SU-DHL-6 (cell line): ENCODE results near the gene DPCD.

Experiments
- EZH2phosphoT487 ChIP-seq: fragments of 200-600 bp; sonication (generic), shearing (Covaris generic); conservative IDR thresholded peaks from 2 replicates; pipeline ENCODE4 v1.6.1; 2018; ENCODE audit warnings: mild to moderate bottlenecking, antibody characterized with exemption, low read length, moderate library complexity, mixed read lengths
- TF ChIP-seq, protein P1 (sequence below): fragments of 200-600 bp; sonication (generic); IDR thresholded peaks from one replicate; pipeline ENCODE4 v1.5.1; 2017; ENCODE audit warnings: antibody characterized with exemption, mild to moderate bottlenecking, low read length, moderate library complexity; ENCODE audit not compliant: insufficient read depth, poor library complexity, severe bottlenecking

DNA sequence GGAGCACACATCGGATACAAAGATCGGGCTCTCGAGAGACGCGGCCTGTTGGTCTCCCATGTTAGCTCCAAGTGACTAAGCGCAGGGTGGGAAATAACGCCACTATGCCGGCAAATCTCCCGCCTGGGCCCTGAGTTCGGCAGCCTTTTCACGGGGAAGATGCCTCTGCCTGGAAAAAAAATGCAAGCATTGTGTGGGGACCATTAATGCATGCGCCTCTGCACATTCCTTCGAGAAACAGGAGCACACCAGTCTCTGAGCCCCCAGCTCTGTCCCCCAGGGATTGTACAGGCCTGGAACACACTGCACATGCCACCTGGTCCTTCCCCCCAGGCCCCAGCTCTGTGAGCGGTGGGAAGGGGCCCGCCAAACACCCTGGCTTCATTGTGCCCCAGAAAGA is 62.7 kb downstream of the DPCD start:
- TF ChIP-seq, protein P1, sequence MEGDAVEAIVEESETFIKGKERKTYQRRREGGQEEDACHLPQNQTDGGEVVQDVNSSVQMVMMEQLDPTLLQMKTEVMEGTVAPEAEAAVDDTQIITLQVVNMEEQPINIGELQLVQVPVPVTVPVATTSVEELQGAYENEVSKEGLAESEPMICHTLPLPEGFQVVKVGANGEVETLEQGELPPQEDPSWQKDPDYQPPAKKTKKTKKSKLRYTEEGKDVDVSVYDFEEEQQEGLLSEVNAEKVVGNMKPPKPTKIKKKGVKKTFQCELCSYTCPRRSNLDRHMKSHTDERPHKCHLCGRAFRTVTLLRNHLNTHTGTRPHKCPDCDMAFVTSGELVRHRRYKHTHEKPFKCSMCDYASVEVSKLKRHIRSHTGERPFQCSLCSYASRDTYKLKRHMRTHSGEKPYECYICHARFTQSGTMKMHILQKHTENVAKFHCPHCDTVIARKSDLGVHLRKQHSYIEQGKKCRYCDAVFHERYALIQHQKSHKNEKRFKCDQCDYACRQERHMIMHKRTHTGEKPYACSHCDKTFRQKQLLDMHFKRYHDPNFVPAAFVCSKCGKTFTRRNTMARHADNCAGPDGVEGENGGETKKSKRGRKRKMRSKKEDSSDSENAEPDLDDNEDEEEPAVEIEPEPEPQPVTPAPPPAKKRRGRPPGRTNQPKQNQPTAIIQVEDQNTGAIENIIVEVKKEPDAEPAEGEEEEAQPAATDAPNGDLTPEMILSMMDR, result no peak
- TF ChIP-seq EZH2phosphoT487, result no peak
